ENCODE data around the gene SRF.

Gene SRF

GRCh38 chr6:43196337-43196736 is 25.3 kb downstream of the SRF start:
- no peaks in the 10 kb centered on the region for H3K4me1 ChIP-seq (ENCODE audit: insufficient read depth, low read length, severe bottlenecking)
- H3K27ac ChIP-seq (ENCODE audit: low read depth, low read length, poor library complexity, severe bottlenecking): no peak overlapping the region
- H3K4me2 ChIP-seq (ENCODE audit: low read length): no peak overlapping the region
- H3K9ac ChIP-seq (ENCODE audit: low read length): no peak overlapping the region
- no peaks in the 10 kb centered on the region for H3K9me2 ChIP-seq (ENCODE audit: low read depth, low read length)
- no peaks in the 10 kb centered on the region for H3K9me3 ChIP-seq (ENCODE audit: low read length)
- no peaks in the 10 kb centered on the region for H3K27me3 ChIP-seq (ENCODE audit: insufficient read depth, low read length)
- H3F3A ChIP-seq (ENCODE audit: insufficient read depth, low read length): no peaks in the 10 kb centered on the region
- H2AFZ ChIP-seq (ENCODE audit: low read length): no peak overlapping the region
- H3K36me3 ChIP-seq (ENCODE audit: insufficient read depth, low read length): peaks cover 46% of the 10 kb centered on the region; the same call in 1 of the 2 replicates
- TF ChIP-seq, protein P1, sequence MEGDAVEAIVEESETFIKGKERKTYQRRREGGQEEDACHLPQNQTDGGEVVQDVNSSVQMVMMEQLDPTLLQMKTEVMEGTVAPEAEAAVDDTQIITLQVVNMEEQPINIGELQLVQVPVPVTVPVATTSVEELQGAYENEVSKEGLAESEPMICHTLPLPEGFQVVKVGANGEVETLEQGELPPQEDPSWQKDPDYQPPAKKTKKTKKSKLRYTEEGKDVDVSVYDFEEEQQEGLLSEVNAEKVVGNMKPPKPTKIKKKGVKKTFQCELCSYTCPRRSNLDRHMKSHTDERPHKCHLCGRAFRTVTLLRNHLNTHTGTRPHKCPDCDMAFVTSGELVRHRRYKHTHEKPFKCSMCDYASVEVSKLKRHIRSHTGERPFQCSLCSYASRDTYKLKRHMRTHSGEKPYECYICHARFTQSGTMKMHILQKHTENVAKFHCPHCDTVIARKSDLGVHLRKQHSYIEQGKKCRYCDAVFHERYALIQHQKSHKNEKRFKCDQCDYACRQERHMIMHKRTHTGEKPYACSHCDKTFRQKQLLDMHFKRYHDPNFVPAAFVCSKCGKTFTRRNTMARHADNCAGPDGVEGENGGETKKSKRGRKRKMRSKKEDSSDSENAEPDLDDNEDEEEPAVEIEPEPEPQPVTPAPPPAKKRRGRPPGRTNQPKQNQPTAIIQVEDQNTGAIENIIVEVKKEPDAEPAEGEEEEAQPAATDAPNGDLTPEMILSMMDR (IDR thresholded peaks at IDR 0.05; ENCODE audit: low read length): no peak
- no peak for TF ChIP-seq EZH2 (IDR thresholded peaks at IDR 0.05; ENCODE audit: borderline replicate concordance, low read length)
- H4K20me1 ChIP-seq (ENCODE audit: insufficient read depth, low read length): no peaks in the 10 kb centered on the region
- H3K4me3 ChIP-seq (ENCODE audit: low read depth, low read length, poor library complexity, severe bottlenecking): no peak overlapping the region
- H3K79me2 ChIP-seq (ENCODE audit: insufficient read depth, low read length): no peaks in the 10 kb centered on the region

DNA sequence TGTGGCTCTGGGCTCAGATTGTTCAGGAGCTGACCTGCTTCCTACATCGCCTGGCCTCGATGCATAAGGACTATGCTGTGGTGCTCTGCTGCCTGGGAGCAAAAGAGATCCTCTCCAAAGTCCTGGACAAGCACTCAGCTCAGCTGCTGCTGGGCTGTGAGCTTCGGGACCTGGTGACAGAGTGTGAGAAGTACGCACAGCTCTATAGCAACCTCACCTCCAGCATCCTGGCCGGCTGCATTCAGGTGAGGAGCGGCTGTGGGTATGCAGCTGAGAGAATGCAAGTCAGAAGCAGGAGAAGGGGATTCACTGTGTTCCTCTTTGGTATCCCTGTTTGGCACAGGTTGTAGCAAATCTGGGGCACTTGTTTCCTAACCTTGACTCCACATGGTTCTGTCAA is 28.8 kb downstream of the SRF start:
- Histone ChIP-seq H2AFZ (ENCODE audit: low read length) (no peak overlapping the region), H4K20me1 (ENCODE audit: insufficient read depth, low read length) (no peaks in the 10 kb centered on the region), H3K27ac (ENCODE audit: low read depth, low read length, poor library complexity, severe bottlenecking) (no peak overlapping the region), H3K27me3 (ENCODE audit: insufficient read depth, low read length) (no peaks in the 10 kb centered on the region), H3K4me1 (ENCODE audit: insufficient read depth, low read length, severe bottlenecking) (no peaks in the 10 kb centered on the region), H3K9me2 (ENCODE audit: low read depth, low read length) (no peaks in the 10 kb centered on the region), H3K9ac (ENCODE audit: low read length) (no peak overlapping the region), H3K79me2 (ENCODE audit: insufficient read depth, low read length) (no peaks in the 10 kb centered on the region), H3K36me3 (ENCODE audit: insufficient read depth, low read length) (peaks cover 38% of the 10 kb centered on the region; the same call in 1 of the 2 replicates), H3K4me2 (ENCODE audit: low read length) (no peak overlapping the region), H3K4me3 (ENCODE audit: low read depth, low read length, poor library complexity, severe bottlenecking) (no peak overlapping the region), H3K9me3 (ENCODE audit: low read length) (no peaks in the 10 kb centered on the region), H3F3A (ENCODE audit: insufficient read depth, low read length) (no peaks in the 10 kb centered on the region)
- TF ChIP-seq, protein P1 (IDR thresholded peaks at IDR 0.05; ENCODE audit: low read length): no peak
- TF ChIP-seq EZH2 (IDR thresholded peaks at IDR 0.05; ENCODE audit: borderline replicate concordance, low read length): no peak

DNA sequence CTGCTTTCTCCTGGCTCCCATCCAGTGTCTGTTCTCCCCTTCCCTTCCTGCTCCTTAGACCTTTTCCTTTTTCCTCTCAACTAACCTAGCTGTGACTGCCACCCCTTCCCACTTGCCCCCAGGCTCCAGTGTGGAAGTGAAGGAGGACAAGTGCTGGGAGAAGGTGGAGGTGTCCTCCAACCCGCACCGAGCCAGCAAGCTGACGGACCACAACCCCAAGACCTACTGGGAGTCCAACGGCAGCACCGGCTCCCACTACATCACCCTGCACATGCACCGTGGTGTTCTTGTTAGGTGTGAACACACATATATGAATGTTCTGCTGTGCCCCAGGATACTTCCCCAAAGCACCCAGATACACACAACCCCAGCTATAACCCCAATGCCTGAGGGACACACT is 29.5 kb downstream of the SRF start:
- peaks cover 38% of the 10 kb centered on the region; the same call in 1 of the 2 replicates for H3K36me3 ChIP-seq (ENCODE audit: insufficient read depth, low read length)
- no peaks in the 10 kb centered on the region for H3K9me2 ChIP-seq (ENCODE audit: low read depth, low read length)
- no peak overlapping the region for H2AFZ ChIP-seq (ENCODE audit: low read length)

More for the DNA sequence above, 29.5 kb downstream of the SRF start:
- H4K20me1 ChIP-seq (ENCODE audit: insufficient read depth, low read length): no peaks in the 10 kb centered on the region
- H3K9me3 ChIP-seq (ENCODE audit: low read length): no peaks in the 10 kb centered on the region
- no peaks in the 10 kb centered on the region for H3K27me3 ChIP-seq (ENCODE audit: insufficient read depth, low read length)
- no peak overlapping the region for H3K4me2 ChIP-seq (ENCODE audit: low read length)
- no peaks in the 10 kb centered on the region for H3F3A ChIP-seq (ENCODE audit: insufficient read depth, low read length)
- no peak overlapping the region for H3K27ac ChIP-seq (ENCODE audit: low read depth, low read length, poor library complexity, severe bottlenecking)
- no peak overlapping the region for H3K4me3 ChIP-seq (ENCODE audit: low read depth, low read length, poor library complexity, severe bottlenecking)
- H3K4me1 ChIP-seq (ENCODE audit: insufficient read depth, low read length, severe bottlenecking): no peaks in the 10 kb centered on the region
- no peak overlapping the region for H3K9ac ChIP-seq (ENCODE audit: low read length)
- H3K79me2 ChIP-seq (ENCODE audit: insufficient read depth, low read length): no peaks in the 10 kb centered on the region
- TF ChIP-seq EZH2 (IDR thresholded peaks at IDR 0.05; ENCODE audit: borderline replicate concordance, low read length): no peak
- TF ChIP-seq, protein P1 (IDR thresholded peaks at IDR 0.05; ENCODE audit: low read length): no peak

All from OCI-LY1 (cell line).